Activated T-cell treated with anti-CD3 and anti-CD28 coated beads, Interleukin-2, amount 50 U/mL, for 48 hours (primary cell): ENCODE data around the gene TMF1.

ENCODE experiments used
- DNase-seq, 2 experiments: peaks; one replicate each; pipeline ENCODE4 v3.0.0-alpha.2; 2020

TMF1 gene, protein sequence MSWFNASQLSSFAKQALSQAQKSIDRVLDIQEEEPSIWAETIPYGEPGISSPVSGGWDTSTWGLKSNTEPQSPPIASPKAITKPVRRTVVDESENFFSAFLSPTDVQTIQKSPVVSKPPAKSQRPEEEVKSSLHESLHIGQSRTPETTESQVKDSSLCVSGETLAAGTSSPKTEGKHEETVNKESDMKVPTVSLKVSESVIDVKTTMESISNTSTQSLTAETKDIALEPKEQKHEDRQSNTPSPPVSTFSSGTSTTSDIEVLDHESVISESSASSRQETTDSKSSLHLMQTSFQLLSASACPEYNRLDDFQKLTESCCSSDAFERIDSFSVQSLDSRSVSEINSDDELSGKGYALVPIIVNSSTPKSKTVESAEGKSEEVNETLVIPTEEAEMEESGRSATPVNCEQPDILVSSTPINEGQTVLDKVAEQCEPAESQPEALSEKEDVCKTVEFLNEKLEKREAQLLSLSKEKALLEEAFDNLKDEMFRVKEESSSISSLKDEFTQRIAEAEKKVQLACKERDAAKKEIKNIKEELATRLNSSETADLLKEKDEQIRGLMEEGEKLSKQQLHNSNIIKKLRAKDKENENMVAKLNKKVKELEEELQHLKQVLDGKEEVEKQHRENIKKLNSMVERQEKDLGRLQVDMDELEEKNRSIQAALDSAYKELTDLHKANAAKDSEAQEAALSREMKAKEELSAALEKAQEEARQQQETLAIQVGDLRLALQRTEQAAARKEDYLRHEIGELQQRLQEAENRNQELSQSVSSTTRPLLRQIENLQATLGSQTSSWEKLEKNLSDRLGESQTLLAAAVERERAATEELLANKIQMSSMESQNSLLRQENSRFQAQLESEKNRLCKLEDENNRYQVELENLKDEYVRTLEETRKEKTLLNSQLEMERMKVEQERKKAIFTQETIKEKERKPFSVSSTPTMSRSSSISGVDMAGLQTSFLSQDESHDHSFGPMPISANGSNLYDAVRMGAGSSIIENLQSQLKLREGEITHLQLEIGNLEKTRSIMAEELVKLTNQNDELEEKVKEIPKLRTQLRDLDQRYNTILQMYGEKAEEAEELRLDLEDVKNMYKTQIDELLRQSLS

DNA sequence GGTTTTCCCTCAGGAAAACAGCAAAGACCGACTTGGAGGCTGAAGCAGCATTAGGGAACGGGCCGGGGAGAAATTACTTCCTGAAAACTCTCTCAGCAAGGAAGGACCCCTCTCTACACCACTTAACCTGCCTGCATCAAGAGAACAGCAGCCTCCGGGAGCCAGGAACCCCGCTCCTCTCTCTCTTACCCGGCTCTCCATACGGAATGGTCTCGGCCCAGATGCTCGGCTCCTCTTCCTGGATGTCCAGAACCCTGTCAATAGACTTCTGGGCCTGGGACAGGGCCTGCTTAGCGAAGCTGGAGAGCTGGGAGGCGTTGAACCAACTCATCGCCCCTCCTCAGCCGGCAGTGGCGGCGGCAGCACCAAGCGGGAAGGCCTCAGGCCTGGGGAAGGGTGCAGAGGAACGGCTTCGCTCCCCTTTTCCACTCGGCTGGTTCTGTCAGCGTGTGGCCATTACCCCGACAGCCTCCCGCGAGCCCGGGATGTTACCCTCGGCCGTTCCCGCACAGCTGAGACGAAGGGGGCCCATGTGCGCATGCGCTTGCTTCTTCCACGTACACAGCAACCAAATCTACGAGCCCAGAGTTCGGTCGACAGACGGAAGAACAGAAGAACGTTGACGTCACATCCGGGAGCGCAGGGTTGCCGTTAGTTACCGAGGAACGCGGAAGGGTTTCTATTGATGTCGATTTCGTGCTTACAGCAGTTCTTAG, at the start of gene TMF1:
TMF1 (minus strand) TSS at position 578 of the 716 bp plus-strand sequence; CDS start at position 331, 247 bp downstream.
- peak; percentile 96 to 97 for DNase-seq

DNA sequence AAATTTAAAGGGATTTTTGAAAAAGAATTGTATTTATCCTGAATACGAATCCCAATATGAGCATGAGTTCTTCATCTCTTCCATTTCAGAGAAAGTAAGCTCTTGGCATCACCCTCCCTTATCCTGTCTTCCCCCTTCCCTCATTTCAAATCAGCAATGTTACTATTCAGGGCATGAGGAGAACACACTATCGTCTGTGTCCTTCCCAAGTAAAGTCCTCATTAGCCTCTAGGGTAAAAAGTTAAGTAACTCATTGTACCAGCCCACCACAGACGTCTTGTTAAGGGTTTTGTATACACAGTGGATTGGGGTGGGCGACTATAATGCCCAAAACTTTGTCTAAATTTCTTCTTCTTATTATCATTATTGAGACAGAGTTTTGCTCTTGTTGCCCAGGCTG, 47.4 kb upstream of the TMF1 start:
- DNase-seq: no peak

DNA sequence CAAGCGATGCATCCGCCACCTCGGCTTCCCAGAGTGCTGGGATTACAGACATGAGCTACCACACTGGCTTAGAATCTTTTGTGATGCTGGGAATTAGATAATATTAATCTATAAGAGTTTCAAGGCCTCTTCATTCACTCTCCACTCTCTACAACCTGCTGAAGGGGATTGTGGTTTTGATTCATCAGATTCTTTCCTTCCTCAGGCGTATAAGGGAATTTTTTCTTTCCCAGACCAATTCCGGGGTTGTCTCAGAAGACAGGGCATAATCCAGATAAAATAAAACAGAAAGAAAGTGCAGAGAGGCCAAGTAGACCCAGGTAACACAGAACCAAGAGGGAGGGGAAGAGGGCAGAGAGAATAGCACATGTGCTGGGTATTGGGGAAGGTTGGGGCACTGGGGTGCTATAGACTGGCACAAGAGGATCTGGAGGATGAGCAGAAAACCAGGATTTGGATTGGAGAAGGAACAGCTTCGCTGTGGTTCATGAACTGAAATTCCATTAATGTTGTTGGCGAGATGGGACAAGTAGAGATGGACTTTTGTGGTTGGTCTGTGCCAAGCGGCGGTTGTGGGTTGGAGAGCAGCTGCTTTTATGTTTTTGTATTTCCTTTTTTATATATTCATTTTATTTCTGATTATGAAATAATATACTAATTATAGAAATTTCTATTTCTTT, 45.4 kb upstream of the TMF1 start:
- no peak for DNase-seq

DNA sequence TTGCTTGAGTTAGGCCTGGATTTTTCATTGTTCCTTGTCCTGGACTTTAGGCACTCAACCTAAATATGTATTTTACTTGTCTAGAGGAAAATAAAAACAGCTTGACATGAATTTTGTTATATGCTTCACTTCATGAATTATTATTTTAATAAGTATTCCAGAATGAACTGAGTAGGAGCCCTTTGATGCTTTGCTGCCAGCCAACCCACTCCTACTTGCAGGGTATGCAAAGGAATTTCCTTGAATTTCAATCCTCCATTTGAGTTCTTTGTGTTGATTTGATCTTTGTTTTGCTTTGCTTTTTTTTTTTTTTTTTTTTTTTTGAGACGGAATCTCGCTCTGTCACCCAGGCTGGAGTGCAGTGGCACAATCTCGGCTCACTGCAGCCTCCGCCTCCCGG, 44.2 kb upstream of the TMF1 start:
- no peak for DNase-seq

DNA sequence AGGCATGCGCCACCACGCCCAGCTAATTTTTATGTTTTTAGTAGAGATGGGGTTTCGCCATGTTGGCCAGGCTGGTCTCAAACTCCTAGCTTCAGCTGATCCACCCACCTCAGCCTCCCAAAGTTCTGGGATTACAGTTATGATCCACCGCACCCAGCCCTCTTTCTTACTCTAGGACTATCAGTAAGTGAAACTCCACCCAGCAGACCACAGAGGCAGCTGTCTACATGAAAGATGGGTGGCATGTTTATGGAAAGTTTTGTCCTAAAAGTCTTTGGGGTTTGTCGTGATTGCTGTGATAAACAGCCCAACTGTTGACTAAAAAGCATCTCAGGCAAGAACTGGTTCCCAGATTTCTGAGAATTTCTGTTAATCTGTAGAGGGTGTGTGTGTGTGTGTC, 43.5 kb upstream of the TMF1 start:
- DNase-seq: peak in 1 of 2 experiments; percentile 40

DNA sequence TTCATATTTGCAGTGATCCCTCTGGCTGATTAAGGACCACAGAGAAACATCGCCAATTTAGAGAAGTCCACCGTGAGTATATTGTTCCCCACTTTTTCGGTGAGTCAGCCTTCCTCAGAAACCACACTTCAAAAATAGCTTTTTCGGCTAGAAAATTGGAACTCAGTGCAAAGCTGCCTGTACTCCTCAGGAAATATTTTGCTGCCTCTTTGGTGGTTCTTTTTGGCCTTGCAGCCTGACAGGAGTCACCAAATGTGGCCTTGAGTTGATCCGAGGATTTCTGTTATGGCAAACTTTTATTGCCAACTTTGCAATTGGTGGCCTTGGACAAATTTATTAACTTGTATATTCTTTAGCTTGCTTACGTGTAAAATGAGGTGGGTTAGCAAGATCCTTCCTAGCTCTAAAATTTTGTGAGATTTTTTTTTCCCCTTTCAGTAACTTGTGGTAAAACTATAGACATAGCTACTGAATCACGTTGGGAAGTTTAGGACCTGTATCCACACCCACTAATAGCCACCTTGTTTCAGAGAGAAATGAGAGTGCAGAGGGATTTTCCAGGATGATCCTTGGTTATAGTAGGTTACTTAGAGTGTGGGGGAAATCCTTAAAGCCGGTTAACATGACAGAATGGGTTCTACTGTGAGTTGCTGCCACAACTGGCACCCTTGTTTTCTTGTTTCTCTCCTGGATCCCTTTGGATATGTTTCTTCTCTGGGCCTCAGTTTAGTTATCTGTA, 42.5 kb upstream of the TMF1 start:
- DNase-seq: peak in 1 of 2 experiments; percentile 44

DNA sequence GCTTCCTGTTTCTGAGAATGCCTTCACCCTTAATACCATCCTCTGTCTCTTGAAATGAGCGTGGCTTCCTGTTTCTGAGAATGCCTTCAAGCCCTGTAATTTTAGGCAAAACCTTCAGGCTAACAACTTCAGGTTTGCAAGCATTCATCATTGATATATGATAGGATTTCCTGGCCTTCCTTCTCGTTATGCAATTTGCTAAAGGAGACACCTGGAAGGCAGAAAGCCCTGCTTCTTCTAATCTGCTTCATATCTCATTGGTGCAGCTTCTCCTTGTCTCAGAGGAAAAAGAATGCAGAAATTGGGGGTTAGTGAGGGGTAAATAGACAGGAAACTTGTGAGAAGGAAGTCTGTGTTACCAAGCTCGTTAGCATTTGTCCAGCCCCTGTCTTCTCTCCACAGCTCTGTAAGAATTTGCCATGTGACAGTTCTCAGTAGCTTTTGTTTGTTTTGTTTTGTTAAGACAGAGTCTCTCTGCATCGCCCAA, 39.9 kb upstream of the TMF1 start:
- no peak for DNase-seq

DNA sequence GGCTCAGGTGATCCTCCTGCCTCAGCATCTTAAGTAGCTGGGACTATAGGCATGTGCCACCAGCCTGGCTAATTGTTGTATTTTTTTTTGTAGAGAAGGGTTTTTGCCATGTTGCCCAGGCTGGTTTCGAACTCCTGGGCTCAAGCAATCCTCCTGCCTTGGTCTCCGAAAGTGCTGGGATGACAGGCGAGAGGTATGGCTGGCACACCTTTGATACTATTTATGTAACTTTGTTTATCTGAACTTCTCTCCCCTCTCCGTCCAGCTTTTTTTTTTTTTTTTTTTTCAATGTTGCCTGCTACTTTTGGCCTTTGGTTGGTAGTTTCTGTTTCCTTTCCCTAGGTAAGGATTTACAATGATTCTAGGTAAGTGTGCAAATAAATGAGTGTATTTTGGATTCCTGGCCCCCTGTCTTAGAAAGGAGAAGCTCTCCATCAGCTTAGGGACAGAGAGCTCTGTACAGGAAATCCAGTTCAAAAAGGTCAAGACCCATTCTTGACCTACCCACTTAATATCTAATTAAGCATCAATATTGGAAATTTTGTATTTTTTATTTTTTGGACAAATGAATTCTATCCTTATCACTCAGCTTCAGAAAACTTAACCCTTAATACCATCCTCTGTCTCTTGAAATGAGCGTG, 39.4 kb upstream of the TMF1 start:
- no peak for DNase-seq

DNA sequence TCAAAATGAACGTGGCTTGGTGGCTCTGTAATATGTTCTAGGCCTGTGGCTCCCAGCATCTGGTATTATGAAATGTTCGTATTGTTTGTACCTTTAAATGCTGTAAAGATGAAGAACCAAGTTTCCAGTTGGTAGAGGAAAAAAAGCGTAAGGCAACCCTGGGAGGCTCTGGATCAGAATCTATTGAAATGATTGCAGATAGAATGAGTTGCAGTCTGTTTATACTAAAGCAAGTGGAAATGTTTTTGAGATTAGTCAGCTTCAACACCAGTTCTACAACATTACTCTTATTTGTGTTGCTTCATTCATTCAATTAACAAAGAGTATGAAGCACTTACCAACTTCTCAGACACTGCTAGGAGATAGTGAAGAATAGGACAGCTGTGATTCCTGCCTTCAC, 37.9 kb upstream of the TMF1 start:
- DNase-seq: no peak

DNA sequence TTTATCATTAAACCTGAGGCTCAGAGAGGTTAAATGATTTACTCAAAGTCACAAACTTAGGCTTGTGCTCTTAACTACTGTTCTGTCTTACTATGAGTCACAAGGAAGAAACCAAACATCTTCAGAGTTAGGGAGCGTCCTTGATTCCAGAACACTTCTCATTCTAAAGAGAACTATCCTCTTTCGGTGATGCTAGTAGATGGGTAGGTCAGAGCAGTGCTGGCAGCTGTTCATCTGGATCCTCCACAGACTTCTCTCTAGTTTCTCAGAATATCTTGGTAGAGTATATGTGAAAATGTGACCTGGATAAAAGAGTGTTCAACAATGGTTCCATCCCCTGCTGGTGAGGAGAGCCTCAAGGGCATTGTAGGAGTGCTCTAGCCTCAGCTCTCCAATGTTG, 35.9 kb upstream of the TMF1 start:
- no peak for DNase-seq

DNA sequence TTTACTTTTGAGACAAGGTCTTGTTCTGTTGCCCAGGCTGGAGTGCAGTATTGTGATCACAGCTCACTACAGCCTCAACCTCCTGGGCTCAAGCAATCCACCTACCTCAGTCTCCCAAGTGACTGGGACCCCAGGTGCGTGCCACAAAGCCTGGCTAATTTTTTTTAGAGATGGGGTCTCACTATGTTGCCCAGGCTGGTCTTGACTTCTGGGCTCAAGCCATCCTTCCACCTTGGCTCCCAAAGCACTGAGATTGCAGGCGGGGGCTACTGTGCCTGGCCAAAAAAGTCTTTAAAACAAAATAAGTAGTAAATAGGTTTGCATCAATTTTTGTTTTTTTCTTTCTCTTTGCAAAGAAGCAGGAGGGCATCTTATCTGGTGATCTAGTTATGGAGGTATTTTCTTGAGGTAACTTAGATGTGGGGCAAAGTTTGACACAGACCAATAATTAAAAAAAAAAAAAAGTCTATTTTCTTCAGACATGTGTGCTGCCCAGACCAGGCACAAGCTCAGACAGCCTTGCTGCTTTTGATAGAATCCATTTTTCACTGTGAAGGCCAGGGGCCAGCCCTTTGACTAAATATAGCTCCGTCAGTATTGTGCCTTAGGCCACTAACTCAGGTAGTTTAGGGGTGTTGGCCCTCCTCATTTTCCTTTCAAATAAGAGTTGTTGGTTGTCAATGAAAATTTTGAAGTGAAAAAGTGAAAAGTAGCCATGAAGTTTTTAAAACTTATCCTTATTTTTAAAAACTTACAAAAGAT, 35.1 kb upstream of the TMF1 start:
- no peak for DNase-seq

DNA sequence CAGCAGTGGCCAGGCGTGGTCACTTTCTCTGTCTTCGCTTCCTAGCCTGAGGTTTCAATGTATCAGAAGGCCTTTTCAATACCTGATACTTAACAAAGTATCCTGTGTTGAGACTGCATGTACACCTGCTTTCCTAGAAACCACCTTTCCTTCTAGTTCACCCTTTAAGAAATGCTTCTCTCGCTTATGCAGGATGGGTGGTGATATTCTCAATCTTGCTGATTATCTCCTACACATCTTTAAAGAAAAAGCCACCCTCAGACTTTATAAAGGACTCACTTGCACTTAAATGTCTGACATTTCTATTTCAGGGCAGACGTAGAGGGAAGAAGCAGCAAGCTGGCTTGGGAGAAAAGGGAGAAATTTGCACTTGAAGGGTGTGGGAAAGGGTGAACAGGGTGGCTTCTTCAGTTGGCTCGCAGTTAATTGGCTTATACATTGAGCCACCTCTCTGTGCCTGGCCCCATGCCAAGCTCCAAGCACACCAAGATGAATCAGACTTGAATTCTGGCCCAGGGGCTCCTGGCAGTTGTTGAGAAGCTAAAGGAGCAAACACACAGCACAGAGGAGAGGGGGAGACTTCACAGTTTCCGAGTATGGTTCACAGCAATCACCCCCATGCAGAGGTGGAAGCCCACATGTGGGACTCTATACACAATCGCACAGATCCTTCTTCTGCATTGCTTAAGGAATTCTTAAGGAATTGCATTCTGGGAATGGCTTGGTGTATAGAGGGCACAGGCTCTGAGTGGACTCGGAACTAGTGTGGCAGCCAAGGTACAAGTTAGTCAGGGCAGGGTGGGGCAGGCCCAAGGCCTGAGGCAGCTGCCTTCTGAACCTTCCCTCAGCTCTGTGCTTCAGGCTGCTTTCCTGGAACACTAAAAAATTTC, 33.9 kb upstream of the TMF1 start:
- peak; percentile 85 to 86 for DNase-seq

DNA sequence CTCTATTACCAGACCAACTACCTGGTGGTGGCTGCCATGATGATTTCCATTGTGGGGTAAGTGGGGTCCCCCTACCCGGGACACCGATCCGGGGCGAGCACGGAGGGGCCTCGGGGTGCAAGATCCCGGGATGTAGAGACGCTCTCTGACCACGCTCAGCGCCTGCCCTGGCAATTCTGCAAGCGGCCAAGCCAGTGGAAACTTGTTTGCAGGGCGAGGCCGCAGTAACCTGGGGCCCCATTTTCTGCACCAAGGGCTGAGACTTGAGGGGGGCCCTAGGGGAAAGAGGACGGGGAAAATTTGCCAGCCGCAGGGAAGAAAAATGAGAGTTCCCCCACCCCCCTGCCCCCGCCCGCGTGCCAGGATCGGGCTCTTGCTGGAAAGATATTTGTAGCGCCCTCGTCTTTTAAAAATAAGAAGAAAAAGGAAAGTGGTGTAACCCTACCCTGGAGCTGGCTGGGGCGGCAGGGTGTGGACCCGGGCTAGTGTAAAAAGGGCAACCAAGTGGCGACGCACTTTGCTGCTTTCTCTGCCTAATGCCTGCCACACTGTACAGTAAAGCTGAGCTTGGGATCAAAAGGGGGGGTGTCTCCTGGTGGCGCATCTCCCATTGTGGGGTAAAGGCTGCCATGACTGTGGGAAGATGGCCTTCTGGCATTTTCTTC, 33.2 kb upstream of the TMF1 start:
- DNase-seq: no peak

DNA sequence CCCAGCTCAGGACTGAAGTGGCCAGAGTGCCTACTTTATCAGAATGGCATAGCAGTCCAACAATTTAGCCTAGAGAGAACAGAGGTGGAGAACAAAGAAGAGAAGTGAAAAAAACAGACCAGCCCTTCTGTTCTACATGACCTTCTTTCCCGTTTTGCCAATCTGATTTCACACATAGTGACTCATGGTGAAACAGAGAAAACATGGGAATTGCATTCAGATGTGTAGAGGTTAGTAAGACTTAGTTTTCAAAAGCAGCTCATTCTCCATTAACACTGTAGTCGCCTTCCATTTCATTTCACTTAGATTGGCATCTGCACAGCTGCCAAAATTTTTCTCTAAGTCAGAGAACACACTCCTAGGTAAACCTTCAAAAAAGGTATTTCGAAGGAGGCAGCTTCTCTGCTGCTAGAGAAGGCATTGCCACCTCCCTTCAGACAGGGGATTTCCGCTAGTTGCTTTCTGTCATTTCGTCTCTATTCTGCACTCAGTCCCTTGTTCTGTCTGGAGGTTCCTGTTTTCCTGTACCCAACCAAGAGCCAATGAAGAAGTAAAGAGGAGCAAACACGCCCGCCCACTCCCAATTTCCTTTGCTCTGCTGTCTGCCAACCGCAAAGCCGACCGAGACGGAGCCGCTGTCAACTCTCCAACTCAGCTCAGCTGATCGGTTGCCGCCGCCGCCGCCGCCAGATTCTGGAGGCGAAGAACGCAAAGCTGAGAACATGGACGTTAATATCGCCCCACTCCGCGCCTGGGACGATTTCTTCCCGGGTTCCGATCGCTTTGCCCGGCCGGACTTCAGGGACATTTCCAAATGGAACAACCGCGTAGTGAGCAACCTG, 32.4 kb upstream of the TMF1 start, which contains the start of gene ARL6IP5:
ARL6IP5 (plus strand) TSS at position 612 of the 842 bp plus-strand sequence; CDS start at position 723, 111 bp downstream.
- peak; percentile 89 to 92 for DNase-seq

DNA sequence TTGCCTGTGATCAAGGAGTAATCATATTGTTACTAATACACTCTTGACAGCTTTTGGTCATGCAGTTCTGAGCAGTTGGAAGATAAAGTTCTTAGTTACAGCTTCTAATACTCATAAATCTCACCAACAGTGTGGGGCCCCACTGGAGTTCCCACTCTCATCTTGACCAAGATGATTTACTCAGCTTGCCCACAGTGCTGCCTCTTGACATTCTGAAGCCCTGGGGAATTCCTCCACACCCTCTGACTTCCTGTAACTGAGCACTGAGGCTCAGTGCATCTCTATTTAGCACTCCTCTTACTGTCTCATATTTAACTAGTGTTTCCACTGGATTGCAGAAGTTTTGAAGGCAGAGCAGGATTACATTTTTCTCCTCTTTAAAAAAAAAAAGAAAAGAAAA, 30.7 kb upstream of the TMF1 start:
- peak; percentile 78 to 81 for DNase-seq

DNA sequence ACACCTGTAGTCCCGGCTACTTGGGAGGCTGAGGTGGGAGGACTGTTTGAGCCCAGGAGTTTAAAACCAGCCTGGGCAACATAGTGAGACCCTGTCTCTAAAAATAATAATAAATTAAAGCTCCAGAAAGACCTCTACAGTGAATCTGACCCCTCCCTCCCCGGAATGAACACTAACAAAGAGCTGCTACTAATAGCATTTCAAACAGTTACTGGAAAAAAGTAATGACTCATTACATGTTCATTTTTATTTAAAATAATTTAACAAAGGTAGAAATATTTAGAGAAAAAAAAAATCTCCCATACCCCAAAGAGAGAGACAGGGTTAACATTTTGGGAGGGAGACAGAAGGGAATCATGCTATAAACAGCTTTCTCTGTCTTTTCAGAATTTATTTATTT, 30.2 kb upstream of the TMF1 start:
- DNase-seq: no peak

DNA sequence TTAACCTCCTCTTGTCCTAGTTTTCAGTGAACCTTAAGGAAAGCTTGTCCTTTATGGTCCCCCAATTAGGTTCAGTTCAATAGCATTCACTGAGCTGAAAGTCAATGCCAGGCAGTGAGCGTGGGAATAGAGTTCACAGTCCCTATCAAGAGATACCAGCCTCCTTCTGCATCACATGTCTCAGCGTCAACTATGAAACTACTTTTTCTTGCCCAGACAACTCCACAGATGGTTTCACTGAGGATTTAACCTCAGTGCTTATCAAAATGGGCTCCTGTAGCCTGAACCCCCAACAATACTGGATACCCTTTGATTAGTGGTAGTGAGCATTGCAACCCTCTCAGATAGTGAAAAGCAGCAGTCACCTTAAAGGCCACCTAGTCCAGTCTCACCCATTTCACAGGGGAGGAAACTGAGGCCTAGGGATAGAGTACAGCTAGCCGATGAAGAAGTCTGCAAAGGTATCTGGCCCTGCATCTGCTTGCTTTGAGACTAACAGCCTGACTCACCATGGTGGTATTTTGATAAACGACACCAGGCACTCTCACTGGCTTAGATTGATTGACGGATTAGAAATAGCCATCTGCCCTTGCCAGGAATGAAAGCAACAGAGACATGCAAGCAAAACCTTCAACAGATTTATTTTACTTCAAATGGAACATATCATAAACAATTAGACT, 29.6 kb upstream of the TMF1 start:
- DNase-seq: peak in 1 of 2 experiments; percentile 51
